ENCODE results near the gene STMP1. TPM values are rescaled to one million over a fixed set of nuclear protein-coding genes. Genes with fewer than 3 reads are reported as not detected.
A peak's percentile ranks its signal among the peaks of the same experiment; 100 is the strongest.
"Not testable (repeated sequence)": the region's sequence is repeated elsewhere in the genome, so short reads cannot be mapped to it uniquely, and the experiment has no call there.

The STMP1 gene
- total RNA-seq, 1 experiment from 2014 or later = 33.6 TPM

DNA sequence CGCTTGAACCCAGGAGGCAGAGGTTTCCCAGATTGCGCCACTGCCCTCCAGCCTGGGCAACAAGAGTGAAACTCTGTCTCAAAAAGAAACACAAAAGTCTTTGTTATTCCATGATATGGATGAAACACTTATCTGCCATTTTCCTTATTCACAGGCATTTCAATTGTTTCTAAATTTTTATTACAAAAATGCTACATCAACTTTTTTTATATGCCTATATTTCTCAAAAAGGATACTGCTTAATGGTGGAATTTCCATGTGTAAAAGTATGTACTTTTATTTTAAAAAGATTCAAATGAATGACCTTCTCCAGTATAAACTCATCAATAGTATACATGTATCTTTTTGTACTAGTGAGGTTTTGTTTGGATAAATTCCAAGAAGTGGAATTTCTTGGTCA, 41.9 kb upstream of the STMP1 start:
- DNase-seq (ENCODE audit: unreplicated experiment) = no peak
- ChIA-PET CTCF (interaction anchor here (0.6 to 3.3 kb wide), 19 partner anchors 9 to 344 kb away, joined by 3 to 51 read pairs (median 5); no protein-coding TSS in a partner anchor), POLR2A (interaction anchor here (0.6 kb wide), 1 partner anchor 22 kb away, joined by 3 read pairs; no protein-coding TSS in a partner anchor)
- no TSS peak for BruUV-seq (replicated peaks)
- Mint-ChIP-seq H3K27ac (ENCODE audit: low read depth, unreplicated experiment) (no peak overlapping the region), H3K4me3 (ENCODE audit: unreplicated experiment) (no peak overlapping the region), H3K9me3 (ENCODE audit: unreplicated experiment) (no peaks in the 10 kb centered on the region), H3K27me3 (ENCODE audit: insufficient read depth, unreplicated experiment) (no peaks in the 10 kb centered on the region), H3K4me1 (ENCODE audit: insufficient read depth, unreplicated experiment) (peaks cover 6% of the 10 kb centered on the region), H3K36me3 (ENCODE audit: insufficient read depth, unreplicated experiment) (peaks cover 60% of the 10 kb centered on the region)
- TF ChIP-seq, protein P1, sequence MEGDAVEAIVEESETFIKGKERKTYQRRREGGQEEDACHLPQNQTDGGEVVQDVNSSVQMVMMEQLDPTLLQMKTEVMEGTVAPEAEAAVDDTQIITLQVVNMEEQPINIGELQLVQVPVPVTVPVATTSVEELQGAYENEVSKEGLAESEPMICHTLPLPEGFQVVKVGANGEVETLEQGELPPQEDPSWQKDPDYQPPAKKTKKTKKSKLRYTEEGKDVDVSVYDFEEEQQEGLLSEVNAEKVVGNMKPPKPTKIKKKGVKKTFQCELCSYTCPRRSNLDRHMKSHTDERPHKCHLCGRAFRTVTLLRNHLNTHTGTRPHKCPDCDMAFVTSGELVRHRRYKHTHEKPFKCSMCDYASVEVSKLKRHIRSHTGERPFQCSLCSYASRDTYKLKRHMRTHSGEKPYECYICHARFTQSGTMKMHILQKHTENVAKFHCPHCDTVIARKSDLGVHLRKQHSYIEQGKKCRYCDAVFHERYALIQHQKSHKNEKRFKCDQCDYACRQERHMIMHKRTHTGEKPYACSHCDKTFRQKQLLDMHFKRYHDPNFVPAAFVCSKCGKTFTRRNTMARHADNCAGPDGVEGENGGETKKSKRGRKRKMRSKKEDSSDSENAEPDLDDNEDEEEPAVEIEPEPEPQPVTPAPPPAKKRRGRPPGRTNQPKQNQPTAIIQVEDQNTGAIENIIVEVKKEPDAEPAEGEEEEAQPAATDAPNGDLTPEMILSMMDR (IDR thresholded peaks at IDR 0.05; ENCODE audit: unreplicated experiment) = no peak
- intact Hi-C loops (cut with micrococcal nuclease) = loop anchor here (2.0 kb wide), 1 partner anchor 180 kb away; no protein-coding TSS in a partner anchor

DNA sequence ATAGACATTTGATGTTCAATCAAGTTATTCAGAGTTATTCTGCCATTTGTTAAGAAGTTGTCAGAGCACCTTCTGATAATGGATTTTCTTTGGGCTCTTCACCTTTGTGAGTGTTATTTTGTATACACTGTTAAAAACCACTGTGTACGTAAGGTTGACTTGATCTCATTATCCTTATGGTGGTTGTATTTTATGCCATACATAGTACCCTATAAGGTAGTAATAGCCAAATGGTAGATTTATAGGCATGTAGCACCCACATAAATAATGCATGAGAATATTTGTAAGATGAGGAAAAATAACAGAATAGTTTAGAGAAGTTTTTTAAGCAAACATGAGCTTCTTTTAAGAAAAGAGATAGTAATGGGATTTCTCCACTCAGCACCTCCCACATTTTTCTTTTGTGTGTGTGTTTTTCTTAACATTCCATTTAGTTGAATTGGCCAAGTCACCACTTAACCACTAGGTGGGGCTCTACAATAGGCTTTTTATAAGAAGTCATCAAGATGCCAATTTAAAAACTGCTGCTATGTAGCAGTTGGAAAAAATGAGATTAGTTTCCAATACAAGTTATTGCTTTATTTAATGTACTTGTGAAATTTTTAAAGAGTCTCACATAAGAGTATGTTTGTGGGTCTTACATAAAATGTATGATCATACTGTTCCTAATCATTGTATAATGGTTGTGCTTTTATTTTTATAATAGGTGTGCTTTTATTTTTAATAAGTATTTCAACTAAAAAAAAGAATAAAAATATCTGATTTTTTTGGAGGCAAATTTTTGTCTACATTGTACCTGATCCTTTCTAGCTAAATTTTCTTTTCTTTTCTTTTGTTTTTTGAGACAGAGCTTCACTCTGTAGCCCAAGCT, 41.1 kb upstream of the STMP1 start:
- Mint-ChIP-seq H3K36me3 (ENCODE audit: insufficient read depth, unreplicated experiment) (peaks cover 60% of the 10 kb centered on the region), H3K9me3 (ENCODE audit: unreplicated experiment) (no peaks in the 10 kb centered on the region), H3K4me3 (ENCODE audit: unreplicated experiment) (no peak overlapping the region), H3K27me3 (ENCODE audit: insufficient read depth, unreplicated experiment) (no peaks in the 10 kb centered on the region), H3K4me1 (ENCODE audit: insufficient read depth, unreplicated experiment) (peaks cover 6% of the 10 kb centered on the region), H3K27ac (ENCODE audit: low read depth, unreplicated experiment) (no peak overlapping the region)
- TF ChIP-seq, protein P1 (IDR thresholded peaks at IDR 0.05; ENCODE audit: unreplicated experiment) = peak; percentile 77
- CTCF ChIA-PET = interaction anchor here (0.6 to 2.9 kb wide), 30 partner anchors 9 to 403 kb away, joined by 3 to 51 read pairs (median 4); partner anchors contain the start of gene STMP1
- BruUV-seq (replicated peaks) = no TSS peak
- intact Hi-C loops (cut with micrococcal nuclease) = loop anchor here (1.0 to 2.0 kb wide), 2 partner anchors 24 to 180 kb away; no protein-coding TSS in a partner anchor
- DNase-seq (ENCODE audit: unreplicated experiment) = peak; percentile 76
- POLR2A ChIA-PET = interaction anchor here (0.6 to 1.3 kb wide), 4 partner anchors 12 to 120 kb away, joined by 3 to 5 read pairs (median 3); no protein-coding TSS in a partner anchor

DNA sequence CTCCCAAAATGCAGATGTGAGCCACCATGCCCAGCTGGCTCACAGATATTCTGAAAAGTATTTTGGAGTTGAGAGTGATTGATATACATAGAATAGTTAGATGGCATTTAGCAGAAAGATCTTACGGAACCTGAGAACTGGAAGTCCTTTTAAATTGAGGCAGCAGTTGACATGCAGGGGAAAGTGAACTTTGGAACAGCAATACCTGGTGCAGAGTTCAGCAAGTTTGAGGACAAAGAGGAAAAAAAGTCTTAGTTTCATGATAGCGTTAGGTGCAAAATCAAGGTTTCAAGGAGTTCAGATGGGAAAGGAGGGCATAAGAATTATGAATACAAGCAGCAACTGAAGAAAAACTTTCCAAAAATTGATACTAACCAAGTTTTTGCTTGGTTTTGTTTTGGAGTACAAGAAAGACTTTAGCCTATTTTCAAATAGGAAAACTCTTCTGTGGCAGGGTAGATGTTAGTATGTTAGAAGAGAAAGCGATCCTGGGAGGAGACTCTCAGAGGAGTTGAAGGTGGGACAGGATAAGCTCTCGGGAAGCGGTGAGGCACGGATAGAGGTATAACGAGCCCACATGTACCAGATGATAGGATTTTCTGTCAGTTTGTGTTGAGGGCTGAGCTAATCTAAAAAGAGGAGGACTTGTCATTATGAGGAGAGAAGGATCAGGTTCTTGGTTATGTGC, 28.0 kb upstream of the STMP1 start:
- Mint-ChIP-seq H3K4me1 (ENCODE audit: insufficient read depth, unreplicated experiment) (no peaks in the 10 kb centered on the region), H3K27me3 (ENCODE audit: insufficient read depth, unreplicated experiment) (no peaks in the 10 kb centered on the region), H3K27ac (ENCODE audit: low read depth, unreplicated experiment) (peak overlapping the region; percentile 4), H3K4me3 (ENCODE audit: unreplicated experiment) (no peak overlapping the region), H3K36me3 (ENCODE audit: insufficient read depth, unreplicated experiment) (peaks cover 41% of the 10 kb centered on the region), H3K9me3 (ENCODE audit: unreplicated experiment) (no peaks in the 10 kb centered on the region)
- intact Hi-C loops (cut with micrococcal nuclease) = no loop called here
- no TSS peak for BruUV-seq (replicated peaks)
- ChIA-PET CTCF (interaction anchor here (1.1 kb wide), 1 partner anchor 10 kb away, joined by 3 read pairs; no protein-coding TSS in a partner anchor), POLR2A (no interaction called here)
- TF ChIP-seq, protein P1 (IDR thresholded peaks at IDR 0.05; ENCODE audit: unreplicated experiment) = no peak
- DNase-seq (ENCODE audit: unreplicated experiment) = no peak

DNA sequence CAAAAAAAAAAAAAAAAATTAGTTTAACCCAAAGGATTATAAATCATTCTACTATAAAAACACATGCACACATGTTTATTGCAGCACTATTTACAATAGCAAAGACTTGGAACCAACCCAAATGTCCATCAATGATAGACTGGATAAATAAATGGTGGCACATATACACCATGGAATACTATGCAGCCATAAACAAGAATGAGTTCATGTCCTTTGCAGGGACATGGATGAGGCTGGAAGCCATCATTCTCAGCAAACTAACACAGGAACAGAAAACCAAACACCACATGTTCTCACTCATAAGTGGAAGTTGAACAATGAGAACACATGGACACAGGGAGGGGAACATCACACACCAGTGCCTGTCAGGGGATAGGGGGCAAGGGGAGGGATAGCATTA, 22.6 kb upstream of the STMP1 start:
- H3K9me3 Mint-ChIP-seq (ENCODE audit: unreplicated experiment); H3K27me3 Mint-ChIP-seq (ENCODE audit: insufficient read depth, unreplicated experiment); H3K4me1 Mint-ChIP-seq (ENCODE audit: insufficient read depth, unreplicated experiment); H3K27ac Mint-ChIP-seq (ENCODE audit: low read depth, unreplicated experiment); DNase-seq (ENCODE audit: unreplicated experiment); BruUV-seq (replicated peaks); intact Hi-C loops (cut with micrococcal nuclease); H3K4me3 Mint-ChIP-seq (ENCODE audit: unreplicated experiment): not testable (repeated sequence)
- peaks cover 39% of the 10 kb centered on the region for H3K36me3 Mint-ChIP-seq (ENCODE audit: insufficient read depth, unreplicated experiment)
- ChIA-PET CTCF (interaction anchor here (0.6 to 1.6 kb wide), 2 partner anchors 10 to 99 kb away, joined by 3 to 4 read pairs; no protein-coding TSS in a partner anchor), POLR2A (interaction anchor here (1.5 kb wide), 1 partner anchor 23 kb away, joined by 7 read pairs; the partner anchor contains the start of gene STMP1)

Data from MCF 10A (cell line).